Measurements from ENCODE around the gene RAD51B.

DNA sequence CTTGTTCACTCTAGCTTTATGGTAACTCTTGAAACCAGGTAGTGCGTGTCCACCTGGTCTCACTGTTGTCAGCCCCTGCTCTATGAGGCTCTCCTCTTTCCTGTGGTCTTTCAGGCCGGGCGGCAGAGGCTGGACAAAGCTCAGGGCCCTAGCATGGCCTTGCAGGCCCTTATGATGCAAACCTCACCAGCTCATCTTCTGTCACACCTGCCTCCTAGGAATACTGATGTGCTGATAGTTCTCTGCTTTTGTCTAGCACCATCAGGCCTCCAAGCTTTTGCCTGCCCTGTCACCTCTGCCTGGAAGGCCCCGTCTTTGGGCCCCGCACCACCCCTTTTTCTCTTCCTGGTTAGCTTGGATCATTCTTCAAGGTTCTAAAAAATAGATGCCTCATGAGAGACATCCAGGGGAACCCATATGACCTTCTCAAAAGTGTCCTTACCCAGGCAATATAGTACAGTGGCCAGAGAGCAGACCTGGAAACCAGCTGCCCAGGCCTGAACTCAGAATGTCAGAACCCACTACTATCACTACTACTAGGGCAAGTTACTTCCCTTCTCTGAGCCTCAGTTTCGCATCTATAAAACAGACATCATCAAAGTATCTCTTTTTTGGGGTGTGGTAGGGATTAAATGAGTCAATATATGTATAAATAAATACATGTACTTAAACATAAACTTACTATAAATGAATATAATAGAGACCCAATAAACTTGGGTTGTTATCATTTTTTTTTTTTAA, 881.6 kb downstream of the RAD51B start:
- TF ChIP-seq, protein P1, sequence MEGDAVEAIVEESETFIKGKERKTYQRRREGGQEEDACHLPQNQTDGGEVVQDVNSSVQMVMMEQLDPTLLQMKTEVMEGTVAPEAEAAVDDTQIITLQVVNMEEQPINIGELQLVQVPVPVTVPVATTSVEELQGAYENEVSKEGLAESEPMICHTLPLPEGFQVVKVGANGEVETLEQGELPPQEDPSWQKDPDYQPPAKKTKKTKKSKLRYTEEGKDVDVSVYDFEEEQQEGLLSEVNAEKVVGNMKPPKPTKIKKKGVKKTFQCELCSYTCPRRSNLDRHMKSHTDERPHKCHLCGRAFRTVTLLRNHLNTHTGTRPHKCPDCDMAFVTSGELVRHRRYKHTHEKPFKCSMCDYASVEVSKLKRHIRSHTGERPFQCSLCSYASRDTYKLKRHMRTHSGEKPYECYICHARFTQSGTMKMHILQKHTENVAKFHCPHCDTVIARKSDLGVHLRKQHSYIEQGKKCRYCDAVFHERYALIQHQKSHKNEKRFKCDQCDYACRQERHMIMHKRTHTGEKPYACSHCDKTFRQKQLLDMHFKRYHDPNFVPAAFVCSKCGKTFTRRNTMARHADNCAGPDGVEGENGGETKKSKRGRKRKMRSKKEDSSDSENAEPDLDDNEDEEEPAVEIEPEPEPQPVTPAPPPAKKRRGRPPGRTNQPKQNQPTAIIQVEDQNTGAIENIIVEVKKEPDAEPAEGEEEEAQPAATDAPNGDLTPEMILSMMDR (IDR thresholded peaks at IDR 0.05) = no peak
- TF ChIP-seq EP300 (IDR thresholded peaks at IDR 0.05) = no peak
- no peak for TF ChIP-seq POLR2A (IDR thresholded peaks at IDR 0.05)
- TF ChIP-seq POLR2AphosphoS5 (IDR thresholded peaks at IDR 0.05) = no peak

Measured in upper lobe of left lung (tissue), 4 donors.